ENCODE data around the gene NT5C1A. TPM values are rescaled to one million over a fixed set of nuclear protein-coding genes. Genes with fewer than 3 reads are reported as not detected.

The NT5C1A gene
- total RNA-seq, 1 experiment from 2014 or later, result not detected

DNA sequence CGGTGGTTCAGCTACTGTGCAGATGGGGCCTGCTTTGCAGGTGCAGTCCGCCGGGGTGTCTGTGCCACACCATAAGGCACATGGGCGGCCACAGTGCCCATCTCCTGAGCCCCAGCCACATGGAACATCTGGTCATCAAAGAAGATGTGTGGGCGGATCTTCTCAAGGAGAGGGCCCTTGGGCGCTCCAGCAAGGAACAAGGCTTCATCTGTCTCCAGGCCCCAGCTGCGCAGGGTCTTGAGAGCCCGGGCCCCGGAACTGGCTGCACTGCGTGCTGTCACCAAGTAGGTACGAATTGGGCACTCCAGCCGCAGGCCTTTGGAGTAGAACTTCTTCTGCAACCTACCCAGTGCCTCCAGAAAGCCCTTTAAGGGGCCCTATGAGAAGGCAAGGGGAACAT, 12.8 kb downstream of the NT5C1A start:
- ChIA-PET POLR2A (ENCODE audit: unreplicated experiment) (no interaction called here), CTCF (interaction anchor here (2.2 kb wide), 1 partner anchor 53 kb away, joined by 18 read pairs; no protein-coding TSS in a partner anchor)
- no peak for TF ChIP-seq CTCF (conservative IDR thresholded peaks at IDR 0.05; ENCODE audit: low read depth, low read length)
- no TSS peak for BruUV-seq (replicated peaks)
- ATAC-seq, result no peak
- intact Hi-C loops (cut with micrococcal nuclease), result loop anchor here (5.0 kb wide), 1 partner anchor 63 kb away; no protein-coding TSS in a partner anchor
- no peaks in the 10 kb centered on the region for H3K9me2 ChIP-seq (replicated peaks; ENCODE audit: low read length)
- no peaks in the 10 kb centered on the region for H4K20me1 ChIP-seq (ENCODE audit: low read length)
- no peak overlapping the region for H3K4me2 ChIP-seq (ENCODE audit: low read length)
- H3K4me1 ChIP-seq (ENCODE audit: insufficient read depth, low read length), result no peaks in the 10 kb centered on the region
- DNase-seq, result no peak
- H3K4me3 ChIP-seq (ENCODE audit: low read length), result no peak overlapping the region
- no peak overlapping the region for H3K9ac ChIP-seq (ENCODE audit: low read length)
- H3K79me2 ChIP-seq (ENCODE audit: low read length), result no peaks in the 10 kb centered on the region
- H3K9me3 ChIP-seq (ENCODE audit: low read length), result no peaks in the 10 kb centered on the region
- peaks cover 8% of the 10 kb centered on the region; the same call in 1 of the 2 replicates for H3K27me3 ChIP-seq (ENCODE audit: low read length)
- H2AFZ ChIP-seq (ENCODE audit: low read length), result no peak overlapping the region
- no peaks in the 10 kb centered on the region for H3K36me3 ChIP-seq (ENCODE audit: low read depth, low read length)
- no peak overlapping the region for H3K27ac ChIP-seq (ENCODE audit: low read length)
- no peaks in the 10 kb centered on the region for H3F3A ChIP-seq (ENCODE audit: low read length, unreplicated experiment)

DNA sequence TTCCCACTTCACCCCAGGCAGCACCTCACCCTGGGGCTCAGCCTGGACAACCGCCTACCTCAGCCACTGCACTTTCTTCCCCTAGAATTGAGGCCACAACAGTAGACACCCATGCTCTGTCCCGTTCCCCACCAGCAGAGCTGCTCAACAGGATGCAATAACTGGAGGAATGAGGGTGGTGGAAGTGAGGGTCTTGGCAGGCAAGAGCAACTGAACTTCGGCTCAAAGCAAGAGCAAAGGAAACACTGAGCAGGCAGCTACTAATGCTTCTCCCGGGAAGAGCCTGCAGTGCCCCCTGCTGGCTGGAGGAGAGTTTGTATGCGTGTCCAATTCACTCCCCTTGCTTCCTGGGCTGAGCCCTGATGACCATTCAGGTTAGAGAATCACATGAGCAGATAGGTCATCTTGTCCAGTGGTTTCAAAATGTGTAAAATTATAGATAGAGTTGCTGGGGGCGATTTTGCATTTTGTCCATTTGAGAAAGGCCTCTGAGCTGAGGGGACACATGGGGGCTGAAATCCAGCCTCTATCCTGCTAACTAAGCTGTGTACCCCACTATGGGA, 13.9 kb downstream of the NT5C1A start:
- H4K20me1 ChIP-seq (ENCODE audit: low read length), result no peaks in the 10 kb centered on the region
- no peak overlapping the region for H3K9ac ChIP-seq (ENCODE audit: low read length)
- no peak overlapping the region for H3K27ac ChIP-seq (ENCODE audit: low read length)
- H2AFZ ChIP-seq (ENCODE audit: low read length), result peak overlapping the region; percentile 80
- POLR2A ChIA-PET (ENCODE audit: unreplicated experiment), result interaction anchor here (0.5 kb wide), 1 partner anchor 16 kb away, joined by 3 read pairs; no protein-coding TSS in a partner anchor
- no peaks in the 10 kb centered on the region for H3K9me2 ChIP-seq (replicated peaks; ENCODE audit: low read length)
- H3K36me3 ChIP-seq (ENCODE audit: low read depth, low read length), result no peaks in the 10 kb centered on the region
- peak; percentile 70 for ATAC-seq
- no peaks in the 10 kb centered on the region for H3K79me2 ChIP-seq (ENCODE audit: low read length)
- CTCF ChIA-PET, result interaction anchor here (0.6 to 2.2 kb wide), 2 partner anchors 52 to 170 kb away, joined by 4 to 18 read pairs; no protein-coding TSS in a partner anchor
- no peaks in the 10 kb centered on the region for H3K4me1 ChIP-seq (ENCODE audit: insufficient read depth, low read length)
- peak; percentile 79 for DNase-seq
- H3K27me3 ChIP-seq (ENCODE audit: low read length), result peaks cover 8% of the 10 kb centered on the region; the same call in 1 of the 2 replicates
- H3K4me2 ChIP-seq (ENCODE audit: low read length), result peak overlapping the region; percentile 65
- TF ChIP-seq CTCF (conservative IDR thresholded peaks at IDR 0.05; ENCODE audit: low read depth, low read length) (peak; percentile 93), EZH2 (IDR thresholded peaks at IDR 0.05; ENCODE audit: low read length, unreplicated experiment) (no peak)
- H3K9me3 ChIP-seq (ENCODE audit: low read length), result no peaks in the 10 kb centered on the region
- no TSS peak for BruUV-seq (replicated peaks)
- intact Hi-C loops (cut with micrococcal nuclease), result loop anchor here (5.0 kb wide), 1 partner anchor 64 kb away; no protein-coding TSS in a partner anchor
- H3F3A ChIP-seq (ENCODE audit: low read length, unreplicated experiment), result no peaks in the 10 kb centered on the region
- H3K4me3 ChIP-seq (ENCODE audit: low read length), result no peak overlapping the region

GRCh38 chr1:39657402-39657801, 14.5 kb downstream of the NT5C1A start:
- H3K36me3 ChIP-seq (ENCODE audit: low read depth, low read length), result no peaks in the 10 kb centered on the region
- no peak for DNase-seq
- no peak overlapping the region for H3K4me3 ChIP-seq (ENCODE audit: low read length)
- no peaks in the 10 kb centered on the region for H3K79me2 ChIP-seq (ENCODE audit: low read length)
- H3K9ac ChIP-seq (ENCODE audit: low read length), result no peak overlapping the region
- H3F3A ChIP-seq (ENCODE audit: low read length, unreplicated experiment), result no peaks in the 10 kb centered on the region
- H3K27ac ChIP-seq (ENCODE audit: low read length), result no peak overlapping the region
- no peak overlapping the region for H3K4me2 ChIP-seq (ENCODE audit: low read length)
- ChIA-PET POLR2A (ENCODE audit: unreplicated experiment) (no interaction called here), CTCF (interaction anchor here (0.6 to 2.2 kb wide), 2 partner anchors 51 to 169 kb away, joined by 4 to 18 read pairs; no protein-coding TSS in a partner anchor)
- H3K4me1 ChIP-seq (ENCODE audit: insufficient read depth, low read length), result no peaks in the 10 kb centered on the region
- no TSS peak for BruUV-seq (replicated peaks)
- H3K9me3 ChIP-seq (ENCODE audit: low read length), result no peaks in the 10 kb centered on the region
- intact Hi-C loops (cut with micrococcal nuclease), result loop anchor here (5.0 kb wide), 1 partner anchor 65 kb away; no protein-coding TSS in a partner anchor
- TF ChIP-seq EZH2phosphoT487 (IDR thresholded peaks at IDR 0.05; ENCODE audit: borderline replicate concordance, low read length) (no peak), CTCF (conservative IDR thresholded peaks at IDR 0.05; ENCODE audit: low read depth, low read length) (no peak), EZH2 (IDR thresholded peaks at IDR 0.05; ENCODE audit: low read length, unreplicated experiment) (no peak)
- H2AFZ ChIP-seq (ENCODE audit: low read length), result no peak overlapping the region
- no peaks in the 10 kb centered on the region for H3K9me2 ChIP-seq (replicated peaks; ENCODE audit: low read length)
- ATAC-seq, result no peak
- no peaks in the 10 kb centered on the region for H4K20me1 ChIP-seq (ENCODE audit: low read length)
- peaks cover 8% of the 10 kb centered on the region; the same call in 1 of the 2 replicates for H3K27me3 ChIP-seq (ENCODE audit: low read length)
